ENCODE results near the gene ATG7.

DNA sequence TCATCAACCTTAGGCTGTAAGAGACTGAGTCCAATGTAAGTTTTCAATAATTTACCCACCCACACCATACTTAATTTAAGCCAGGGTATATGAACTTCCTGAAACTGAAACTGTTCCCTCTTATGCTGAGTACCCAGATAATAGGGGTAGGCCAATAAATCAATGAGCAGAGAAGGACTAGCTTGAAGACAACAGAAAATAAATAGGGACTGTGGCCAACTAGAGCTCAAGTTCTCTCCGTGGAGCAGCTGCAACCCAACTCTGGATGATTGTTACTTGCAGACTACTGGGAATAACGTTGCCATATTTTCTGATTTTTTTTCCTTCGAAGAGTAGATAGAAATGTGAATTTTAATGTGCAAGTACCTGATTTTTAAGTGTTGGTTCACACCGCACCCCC, 128.0 kb downstream of the ATG7 start:
- TF ChIP-seq CTCF (IDR thresholded peaks at IDR 0.05; ENCODE audit: insufficient read depth, low read length, poor library complexity, severe bottlenecking): no peak
- no peak for TF ChIP-seq EZH2phosphoT487 (conservative IDR thresholded peaks at IDR 0.05; ENCODE audit: low read length)

Measured in SU-DHL-6 (cell line).